ENCODE results near the gene SLC26A2.

SLC26A2 gene

GRCh38 chr5:149960272-149961185, at the start of gene SLC26A2 (continued):
- TF ChIP-seq REST (tag by site-specific recombination; IDR thresholded peaks at IDR 0.05), result no peak
- peak; percentile 43; the same call in 1 of the 2 replicates for TF ChIP-seq ZNF660 (tag by site-specific recombination; IDR thresholded peaks at IDR 0.05)

GRCh38 chr5:149911031-149911430, 49.5 kb upstream of the SLC26A2 start:
- Histone ChIP-seq H3K9me3 (ENCODE audit: control insufficient read depth, insufficient read depth, low read depth, low read length) (no peaks in the 10 kb centered on the region), H3K36me3 (ENCODE audit: control insufficient read depth in 2 of 2, insufficient read depth in 1 of 2, low read length in 2 of 2) (no peaks in the 10 kb centered on the region), H3K4me3 (ENCODE audit: low read depth, low read length) (no peak overlapping the region), H3K4me1 (ENCODE audit: control insufficient read depth, insufficient read depth, low read length) (no peaks in the 10 kb centered on the region), H3K27ac (ENCODE audit: extremely low read depth, low read depth, low read length) (no peak overlapping the region)
- TF ChIP-seq ZNF76 (tag by site-specific recombination; IDR thresholded peaks at IDR 0.05; ENCODE audit: borderline replicate concordance, low read depth) (no peak), ZNF23 (tag by site-specific recombination; IDR thresholded peaks at IDR 0.05; ENCODE audit: borderline replicate concordance) (no peak), ZNF501 (tag by site-specific recombination; IDR thresholded peaks at IDR 0.05) (no peak), HIC1 (tag by site-specific recombination; IDR thresholded peaks at IDR 0.05) (no peak), ZNF776 (tag by site-specific recombination; IDR thresholded peaks at IDR 0.05; ENCODE audit: borderline replicate concordance) (no peak), ZBTB21 (tag by site-specific recombination; IDR thresholded peaks at IDR 0.05) (no peak)
- POLR2A ChIA-PET, result interaction anchor here (0.8 kb wide), 1 partner anchor 50 kb away, joined by 4 read pairs; the partner anchor contains the start of gene SLC26A2
- CTCF ChIA-PET, result interaction anchor here (0.6 kb wide), 1 partner anchor 82 kb away, joined by 4 read pairs; no protein-coding TSS in a partner anchor

GRCh38 chr5:149912226-149912871, 48.2 kb upstream of the SLC26A2 start:
- POLR2A ChIA-PET, result interaction anchor here (0.8 kb wide), 1 partner anchor 9 kb away, joined by 4 read pairs; no protein-coding TSS in a partner anchor
- H3K36me3 ChIP-seq (ENCODE audit: control insufficient read depth in 2 of 2, insufficient read depth in 1 of 2, low read length in 2 of 2), result no peaks in the 10 kb centered on the region
- CTCF ChIA-PET, result interaction anchor here (0.7 to 1.0 kb wide), 2 partner anchors 60 to 524 kb away, joined by 4 to 6 read pairs; no protein-coding TSS in a partner anchor

More at GRCh38 chr5:149912226-149912871, 48.2 kb upstream of the SLC26A2 start:
- H3K4me1 ChIP-seq (ENCODE audit: control insufficient read depth, insufficient read depth, low read length), result no peaks in the 10 kb centered on the region
- H3K27ac ChIP-seq (ENCODE audit: extremely low read depth, low read depth, low read length), result no peak overlapping the region
- TF ChIP-seq ZNF112 (tag by site-specific recombination; IDR thresholded peaks at IDR 0.05), result no peak
- TF ChIP-seq TSHZ1 (tag by site-specific recombination; IDR thresholded peaks at IDR 0.05; ENCODE audit: borderline replicate concordance), result no peak
- TF ChIP-seq ZNF211 (tag by site-specific recombination; IDR thresholded peaks at IDR 0.05; ENCODE audit: low read depth), result no peak
- no peak for TF ChIP-seq ZNF510 (tag by site-specific recombination; IDR thresholded peaks at IDR 0.05; ENCODE audit: insufficient replicate concordance)
- no peak for TF ChIP-seq ZNF658 (tag by site-specific recombination; IDR thresholded peaks at IDR 0.05)
- TF ChIP-seq ZNF596 (tag by site-specific recombination; IDR thresholded peaks at IDR 0.05), result no peak
- H3K4me3 ChIP-seq (ENCODE audit: low read depth, low read length), result no peak overlapping the region
- H3K9me3 ChIP-seq (ENCODE audit: control insufficient read depth, insufficient read depth, low read depth, low read length), result no peaks in the 10 kb centered on the region

All from HEK293 (cell line).